HUDEP-2 (cell line): ENCODE data around the gene ABHD11.

Source experiments
- DNase-seq, 76 experiments: peaks; one replicate each; lab custom pipeline; 2025; ENCODE audit not compliant: unreplicated experiment in 76 of 76; lab: John Stamatoyannopoulos, UW

The ABHD11 gene, protein sequence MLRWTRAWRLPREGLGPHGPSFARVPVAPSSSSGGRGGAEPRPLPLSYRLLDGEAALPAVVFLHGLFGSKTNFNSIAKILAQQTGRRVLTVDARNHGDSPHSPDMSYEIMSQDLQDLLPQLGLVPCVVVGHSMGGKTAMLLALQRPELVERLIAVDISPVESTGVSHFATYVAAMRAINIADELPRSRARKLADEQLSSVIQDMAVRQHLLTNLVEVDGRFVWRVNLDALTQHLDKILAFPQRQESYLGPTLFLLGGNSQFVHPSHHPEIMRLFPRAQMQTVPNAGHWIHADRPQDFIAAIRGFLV

DNA sequence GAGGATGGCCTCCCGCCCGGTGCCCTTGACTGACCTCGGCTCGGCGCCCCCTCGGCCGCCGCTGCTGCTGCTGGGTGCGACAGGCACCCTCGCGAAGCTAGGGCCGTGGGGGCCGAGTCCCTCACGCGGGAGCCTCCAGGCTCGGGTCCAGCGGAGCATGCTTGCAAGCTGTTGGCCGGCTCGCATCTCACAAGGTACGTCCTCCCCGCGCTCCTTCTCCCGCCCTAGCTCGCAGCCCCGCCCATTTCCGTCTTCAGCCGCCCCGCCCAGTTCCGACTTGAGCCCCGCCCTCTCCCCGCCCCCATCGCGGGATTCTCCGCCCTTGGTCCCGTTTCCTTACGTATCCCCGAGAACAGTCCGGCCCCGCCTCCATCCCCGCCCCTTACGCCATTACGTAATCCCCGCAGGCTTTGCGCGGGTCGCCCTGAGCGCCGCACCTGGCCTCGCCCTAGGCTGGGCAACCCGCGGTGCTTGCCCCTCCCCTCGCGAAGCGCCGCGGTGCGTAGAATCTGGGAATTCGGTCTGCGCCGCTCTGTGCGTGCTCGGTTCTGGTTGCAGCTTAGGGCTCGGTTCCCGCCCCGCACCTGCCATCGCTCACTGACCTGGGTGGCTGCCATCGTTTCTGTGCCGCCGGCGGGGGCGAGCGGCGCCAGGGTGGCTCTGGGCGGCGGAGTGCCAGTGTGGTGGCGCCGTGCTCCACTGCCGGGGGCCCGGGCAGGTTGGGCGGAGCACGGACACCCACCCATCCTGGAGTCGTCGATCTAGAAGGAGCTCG lies at the start of gene ABHD11:
Gene ABHD11 (minus strand): TSS at position 191 of the 775 bp plus-strand sequence. CDS start 32 bp downstream, at position 159.
- DNase-seq: peak in 75 of 76 experiments; percentile 43 to 99 (median 94)

DNA sequence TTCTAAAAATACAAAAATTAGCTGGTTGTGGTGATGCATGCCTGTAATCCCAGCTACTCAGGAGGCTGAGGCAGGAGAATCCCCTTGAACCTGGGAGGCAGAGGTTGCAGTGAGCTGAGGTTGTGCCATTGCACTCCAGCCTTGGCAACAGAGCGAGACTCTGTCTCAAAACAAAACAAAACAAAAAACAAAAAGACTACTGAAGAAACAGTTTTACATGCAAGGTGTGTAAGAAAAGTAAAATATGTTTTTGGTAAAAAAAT lies 49.1 kb upstream of the ABHD11 start:
- peak in 1 of 76 experiments; percentile 23 for DNase-seq

DNA sequence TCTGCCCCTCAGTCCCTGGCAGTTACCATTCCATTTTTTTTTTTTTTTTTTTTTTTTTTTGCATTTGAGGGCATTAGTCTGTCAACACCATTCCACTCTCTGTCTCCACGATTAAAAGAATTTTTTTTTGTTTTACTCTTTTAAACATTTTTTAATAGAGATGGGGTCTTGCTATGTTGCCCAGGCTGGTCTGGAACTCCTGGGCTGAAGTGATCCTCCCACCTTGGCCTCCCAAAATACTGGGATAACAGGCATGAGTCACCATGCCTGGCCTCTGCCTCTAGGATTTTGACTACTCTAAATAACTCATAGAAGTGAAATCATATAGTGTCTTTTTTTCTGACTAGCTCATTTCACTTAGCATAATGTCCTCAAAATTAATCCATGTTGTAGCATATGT lies 48.0 kb upstream of the ABHD11 start:
- no peak for DNase-seq

DNA sequence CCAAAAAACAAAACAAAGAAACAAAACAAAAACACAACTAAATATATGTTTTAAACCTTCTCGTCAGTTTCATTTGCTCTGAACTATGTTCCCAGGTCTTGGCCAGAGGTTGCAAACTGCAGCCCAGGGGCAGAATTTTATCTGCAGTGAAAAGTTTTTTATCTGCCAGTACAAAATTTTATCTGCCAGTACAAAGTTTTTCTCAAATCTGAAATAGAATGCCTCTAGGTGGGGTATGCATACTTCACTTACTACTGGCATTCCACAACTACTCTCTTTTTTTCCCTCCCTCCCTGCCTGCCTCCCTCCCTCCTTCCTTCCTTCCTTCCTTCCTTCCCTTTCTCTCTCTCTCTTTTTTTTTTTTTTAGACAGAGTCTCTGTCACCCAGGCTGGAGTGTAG lies 40.9 kb upstream of the ABHD11 start:
- peak in 2 of 76 experiments; percentile 2 to 6 for DNase-seq

DNA sequence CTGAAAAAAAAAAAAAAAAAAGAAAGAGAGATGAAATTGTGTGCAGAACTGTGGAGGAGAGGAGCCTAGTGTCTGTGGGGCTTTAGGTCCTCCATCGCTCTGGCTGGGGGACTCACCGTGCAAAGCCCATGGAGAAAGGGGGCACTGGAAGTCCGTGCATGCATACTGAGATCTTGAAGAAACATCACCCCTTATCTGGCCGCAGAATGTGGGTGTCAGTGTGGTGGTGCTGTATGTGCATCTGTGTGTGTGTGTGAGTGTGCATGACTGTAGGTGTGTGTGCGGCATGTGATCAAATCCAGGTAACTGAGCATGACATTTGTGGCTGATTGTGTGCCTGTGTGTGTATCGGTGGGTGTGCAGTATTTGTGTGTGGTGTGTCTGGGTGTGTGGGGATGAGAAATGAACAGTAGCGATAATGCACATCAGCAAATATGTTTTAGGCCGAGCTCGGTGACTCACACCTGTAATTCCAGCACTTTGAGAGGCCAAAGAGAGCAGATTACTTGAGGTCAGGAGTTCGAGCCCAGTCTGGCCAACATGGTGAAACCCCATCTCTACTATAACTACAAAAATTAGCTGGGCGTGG lies 40.3 kb upstream of the ABHD11 start:
- no peak for DNase-seq

DNA sequence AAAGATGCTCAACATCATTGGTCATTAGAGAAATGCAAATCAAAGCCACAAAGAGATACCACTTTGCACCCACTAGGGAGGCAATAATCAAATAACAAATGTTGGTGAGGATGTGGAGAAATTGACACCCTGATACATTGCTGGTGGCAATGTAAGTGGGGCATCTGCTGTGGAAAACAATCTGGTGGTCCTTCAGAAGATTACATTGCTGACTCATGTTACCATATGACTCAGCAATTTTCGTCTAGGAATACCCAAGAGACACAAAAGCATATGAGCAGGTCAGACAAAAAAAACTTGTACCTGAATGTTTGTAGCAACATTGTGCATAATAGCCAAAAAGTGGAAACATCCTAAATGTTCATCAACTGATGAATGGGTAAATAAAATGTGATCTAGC lies 36.3 kb upstream of the ABHD11 start:
- peak in 10 of 76 experiments; percentile 6 to 44 (median 26) for DNase-seq

DNA sequence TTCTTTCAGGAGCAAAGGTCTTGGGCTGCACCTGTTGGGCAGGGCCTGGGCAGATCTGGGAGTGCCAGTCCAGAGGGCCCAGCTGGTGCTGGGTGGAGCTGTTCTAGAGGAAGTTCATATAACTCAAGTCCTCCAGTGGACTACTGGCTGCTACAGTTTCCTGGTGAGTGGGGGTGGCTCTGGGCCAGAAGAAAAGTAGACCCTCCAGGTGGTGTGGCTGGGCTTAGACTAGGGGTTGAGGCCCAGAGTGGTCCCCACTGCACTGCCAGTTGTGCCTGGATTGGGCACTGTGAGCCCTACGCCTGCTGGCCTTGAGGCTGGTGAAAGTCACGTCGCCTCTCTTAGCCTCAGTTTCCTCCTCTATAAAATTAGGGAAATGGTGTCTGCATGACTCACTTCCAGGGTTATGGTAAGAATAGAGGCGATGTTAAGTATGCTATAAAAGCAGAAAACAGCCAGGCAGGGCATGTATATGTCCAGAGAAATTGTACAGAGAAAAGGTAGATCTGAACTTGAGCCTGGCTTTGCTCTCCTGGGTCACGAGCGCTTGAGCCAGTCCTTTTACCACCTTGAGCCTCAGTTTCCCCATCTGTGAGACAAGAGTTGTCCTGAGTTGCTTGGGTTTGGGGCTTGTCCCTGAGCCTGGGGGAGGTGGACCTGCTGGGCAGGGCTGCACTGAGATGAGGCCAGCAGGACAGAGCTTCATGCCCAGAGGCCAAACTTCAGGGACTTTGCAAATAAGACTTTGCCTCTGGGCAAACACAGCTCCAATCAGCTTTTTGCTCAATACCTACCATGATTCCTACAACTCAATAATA lies 35.3 kb upstream of the ABHD11 start:
- DNase-seq: no peak

DNA sequence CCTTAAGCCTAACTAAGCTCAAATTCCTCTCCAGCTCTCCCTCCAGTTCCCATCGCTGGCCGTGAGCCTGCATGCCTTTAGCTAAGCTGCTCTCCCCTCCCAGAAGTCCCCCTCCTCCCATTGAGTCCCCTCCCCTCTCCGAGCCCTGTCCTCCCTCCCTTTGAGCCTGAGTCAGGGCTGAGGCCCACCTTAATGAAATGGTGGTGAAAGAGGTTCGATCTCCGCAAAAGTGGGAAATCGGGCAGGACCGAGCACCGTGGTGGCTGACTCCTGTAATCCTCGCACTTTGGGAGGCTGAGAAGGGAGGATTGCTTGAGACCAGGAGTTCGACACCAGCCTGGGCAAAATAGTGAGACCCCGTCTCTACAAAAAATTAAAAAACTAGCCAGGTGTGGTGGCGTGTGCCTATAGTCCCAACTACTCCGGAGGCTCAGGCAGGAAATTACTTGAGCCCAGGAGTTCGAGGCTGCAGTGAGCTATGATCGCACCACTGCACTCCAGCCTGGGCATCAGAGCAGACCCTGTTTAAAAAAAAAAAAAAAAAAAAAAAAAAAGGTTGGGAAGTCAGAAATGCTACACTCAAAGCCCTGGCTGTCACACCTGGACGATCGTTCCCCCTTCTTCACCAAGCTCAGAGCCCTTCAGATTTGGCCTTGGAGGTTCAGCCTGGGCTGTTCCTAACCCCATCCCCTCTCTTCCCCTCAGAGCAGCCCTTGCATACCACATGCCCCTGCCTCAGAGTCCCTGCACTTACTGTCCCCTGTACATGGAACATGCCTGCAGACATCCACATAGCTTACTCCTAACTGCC lies 32.5 kb upstream of the ABHD11 start:
- no peak for DNase-seq

DNA sequence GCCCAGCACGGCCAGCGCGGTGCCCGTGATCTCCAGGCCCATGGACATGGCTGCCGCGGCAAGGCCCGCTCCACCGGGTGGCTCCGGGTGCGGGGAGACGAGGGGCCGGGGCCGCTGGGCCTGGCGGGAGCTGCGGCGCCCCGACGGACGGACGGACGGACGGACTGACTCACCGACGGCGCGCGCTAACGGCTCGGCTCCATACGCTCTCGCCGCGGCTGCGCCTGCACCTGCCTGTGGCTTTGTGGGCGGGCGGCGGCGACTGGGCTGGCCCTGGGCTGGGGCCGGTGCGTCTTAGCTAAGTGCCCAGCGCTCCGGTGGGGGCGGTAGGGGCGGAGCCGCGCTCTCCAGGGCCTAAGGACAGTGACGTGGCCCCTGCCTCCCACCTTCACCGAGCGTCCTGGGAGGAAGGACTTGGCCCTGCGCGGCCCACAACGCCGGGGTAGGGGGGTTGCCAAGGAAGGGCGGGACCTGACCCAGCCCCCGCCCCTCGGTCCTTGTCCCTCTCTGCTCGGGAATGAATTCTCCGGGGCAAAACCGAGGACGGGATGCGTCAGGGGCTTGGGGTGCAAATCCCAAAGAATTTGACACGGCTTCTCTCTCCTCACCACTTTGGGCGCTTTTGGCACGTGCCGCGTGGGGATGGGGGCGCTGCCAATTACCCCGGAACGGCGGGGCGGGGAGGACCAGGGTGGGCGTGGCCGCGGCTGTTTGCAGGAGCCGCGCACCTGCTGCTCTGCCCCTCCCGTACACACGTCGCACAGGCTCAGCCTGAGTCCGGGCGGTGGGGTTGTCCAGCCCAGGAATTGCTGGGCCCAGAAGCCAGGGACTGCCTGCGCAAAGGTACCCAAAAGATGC lies 31.6 kb upstream of the ABHD11 start, which contains the start of gene CLDN3:
Gene CLDN3 (minus strand): TSS at position 269 of the 858 bp plus-strand sequence. CDS start 221 bp downstream, at position 48.
- peak in 33 of 76 experiments; percentile 4 to 52 (median 26) for DNase-seq

DNA sequence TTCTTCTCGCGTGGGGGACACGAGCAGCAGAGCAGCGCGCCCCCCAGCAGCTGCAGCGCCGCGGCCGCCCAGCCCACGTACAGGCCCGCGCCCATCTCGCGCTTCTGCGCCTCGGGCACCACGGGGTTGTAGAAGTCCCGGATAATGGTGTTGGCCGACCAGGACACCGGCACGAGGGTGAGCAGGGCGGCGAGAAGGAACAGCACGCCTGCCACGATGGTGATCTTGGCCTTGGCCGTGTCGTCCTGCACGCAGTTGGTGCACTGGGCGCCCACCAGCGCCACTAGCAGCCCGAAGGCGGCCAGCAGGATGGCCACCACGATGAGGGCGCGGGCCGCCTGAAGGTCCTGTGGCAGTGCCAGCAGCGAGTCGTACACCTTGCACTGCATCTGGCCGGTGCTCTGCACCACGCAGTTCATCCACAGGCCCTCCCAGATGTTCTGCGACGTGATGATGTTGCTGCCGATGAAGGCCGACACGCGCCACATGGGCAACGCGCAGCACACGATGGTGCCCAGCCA lies 30.9 kb upstream of the ABHD11 start:
- DNase-seq: no peak

DNA sequence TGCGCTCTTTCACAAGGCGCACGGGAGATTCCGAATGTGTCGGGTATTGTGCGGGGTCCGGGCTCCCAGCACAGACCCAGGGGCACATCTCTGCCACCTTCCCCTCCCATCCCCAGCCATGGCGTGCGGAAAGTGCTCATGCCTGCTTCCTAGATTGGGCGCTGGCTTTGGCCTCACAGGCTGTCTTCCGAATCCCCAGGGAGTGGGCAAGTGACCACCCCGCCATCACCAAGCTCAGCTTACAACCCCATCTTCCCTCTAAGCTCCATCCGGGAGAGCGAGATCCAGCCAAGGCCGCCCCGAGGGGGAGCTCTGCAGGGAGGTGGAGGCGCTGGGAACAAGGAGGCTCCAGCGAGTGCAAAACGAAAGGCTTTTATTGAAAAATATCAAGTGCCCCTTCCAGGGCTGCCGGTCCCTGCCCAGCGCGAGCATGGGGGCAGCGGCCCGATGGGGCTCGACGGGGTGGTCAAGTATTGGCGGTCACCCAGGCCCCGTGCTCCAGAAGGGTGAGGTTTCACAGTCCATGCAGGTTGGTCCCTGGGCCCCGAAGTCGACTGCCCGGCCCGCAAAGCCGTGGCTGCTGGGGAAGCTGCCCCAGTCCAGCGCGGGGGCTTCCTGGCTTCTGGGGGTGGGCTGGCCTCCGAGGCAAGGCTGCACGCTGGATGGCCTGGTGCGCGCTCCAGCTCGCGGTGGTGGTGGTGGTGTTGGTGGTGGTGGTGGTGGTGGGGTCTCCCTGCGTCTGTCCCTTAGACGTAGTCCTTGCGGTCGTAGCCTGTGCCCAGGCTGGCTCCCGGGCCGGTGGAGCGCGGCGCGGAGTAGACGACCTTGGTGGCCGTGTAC lies 30.3 kb upstream of the ABHD11 start:
- DNase-seq: no peak

DNA sequence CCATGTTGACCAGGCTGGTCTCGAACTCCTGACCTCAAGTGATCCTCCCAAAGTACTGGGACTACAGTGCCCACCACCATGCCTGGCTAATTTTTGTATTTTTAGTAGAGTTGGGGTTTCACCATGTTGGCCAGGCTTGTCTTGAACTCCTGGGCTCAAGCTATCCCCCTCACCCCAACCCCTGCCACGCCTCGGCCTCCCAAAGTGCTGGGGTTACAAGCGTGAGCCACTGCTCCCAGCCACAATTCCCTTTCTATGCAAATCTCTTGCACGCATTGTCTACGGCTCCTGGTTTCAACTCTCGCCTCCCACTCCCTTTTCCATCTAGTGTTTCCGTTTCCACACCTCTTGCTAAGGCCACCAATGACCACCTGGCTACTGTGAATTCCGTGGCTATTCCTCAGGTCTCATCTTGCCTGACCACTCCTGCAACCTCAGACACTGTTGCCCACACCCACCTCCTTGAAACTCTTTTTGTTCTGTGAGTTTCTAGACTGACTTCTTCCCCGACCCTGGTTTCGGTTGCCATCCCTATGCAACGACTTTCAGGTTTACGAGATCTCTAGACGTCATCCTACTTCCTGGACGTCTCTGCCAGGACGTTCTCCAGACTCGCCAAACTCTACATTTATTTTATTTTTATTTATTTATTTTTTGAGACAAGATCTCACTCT lies 28.1 kb upstream of the ABHD11 start:
- DNase-seq: no peak

DNA sequence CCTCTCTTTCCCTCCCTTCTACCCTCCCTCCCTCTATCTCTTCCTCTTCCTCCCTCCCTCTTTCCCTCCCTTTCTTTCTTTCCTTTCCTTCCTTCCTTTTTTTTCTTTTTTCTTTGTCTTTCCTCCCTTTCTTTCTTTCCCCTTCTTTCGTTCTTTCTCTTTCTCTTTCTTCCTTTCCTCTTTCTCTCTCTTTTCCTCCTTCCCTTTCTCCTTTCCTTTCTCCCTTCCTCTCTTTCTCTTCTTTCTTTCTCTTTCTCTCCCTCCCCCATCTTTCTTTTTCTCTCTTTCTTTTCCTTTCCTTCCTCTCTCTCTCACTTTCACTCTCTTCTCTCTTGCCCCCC lies 24.0 kb upstream of the ABHD11 start:
- DNase-seq: no peak

DNA sequence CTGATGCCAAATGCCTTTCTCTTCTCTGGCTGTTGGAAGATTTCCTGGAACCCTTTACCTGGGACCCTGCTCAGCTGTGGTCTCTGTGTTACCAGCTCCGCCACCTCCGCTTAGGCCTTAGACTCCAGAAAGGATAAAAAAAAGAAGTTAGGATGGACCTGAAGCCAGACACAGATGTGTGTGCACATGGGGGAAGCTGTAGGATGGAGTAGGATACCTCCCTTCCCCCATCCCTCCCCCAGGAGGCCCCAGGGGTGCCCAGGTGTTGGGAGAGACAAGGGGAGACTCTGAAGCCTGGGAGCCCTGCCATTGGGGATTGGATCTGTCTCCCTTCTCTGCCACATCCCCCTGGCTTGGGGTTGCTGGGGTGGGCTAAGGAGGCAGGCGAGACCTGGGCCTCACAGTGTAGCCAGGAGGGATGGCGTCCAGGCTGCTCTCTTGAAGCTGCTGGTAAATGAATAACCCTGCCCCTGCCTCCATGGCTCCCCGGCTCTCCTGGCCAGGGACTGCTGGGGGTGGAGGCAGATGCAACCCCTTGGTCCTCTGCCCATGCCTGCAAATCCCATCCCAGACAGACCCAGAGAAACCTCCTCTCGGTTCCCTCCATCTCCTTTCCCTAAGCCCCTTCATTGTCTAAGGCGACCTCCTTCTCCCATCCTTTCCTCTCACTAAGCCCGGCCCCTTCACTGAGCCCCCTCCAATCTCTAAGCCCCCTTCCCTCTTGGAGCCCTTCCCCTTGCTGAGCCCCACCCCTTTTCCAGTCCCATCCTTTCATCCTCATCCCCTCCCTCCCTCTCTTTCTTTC lies 23.5 kb upstream of the ABHD11 start:
- DNase-seq: no peak

DNA sequence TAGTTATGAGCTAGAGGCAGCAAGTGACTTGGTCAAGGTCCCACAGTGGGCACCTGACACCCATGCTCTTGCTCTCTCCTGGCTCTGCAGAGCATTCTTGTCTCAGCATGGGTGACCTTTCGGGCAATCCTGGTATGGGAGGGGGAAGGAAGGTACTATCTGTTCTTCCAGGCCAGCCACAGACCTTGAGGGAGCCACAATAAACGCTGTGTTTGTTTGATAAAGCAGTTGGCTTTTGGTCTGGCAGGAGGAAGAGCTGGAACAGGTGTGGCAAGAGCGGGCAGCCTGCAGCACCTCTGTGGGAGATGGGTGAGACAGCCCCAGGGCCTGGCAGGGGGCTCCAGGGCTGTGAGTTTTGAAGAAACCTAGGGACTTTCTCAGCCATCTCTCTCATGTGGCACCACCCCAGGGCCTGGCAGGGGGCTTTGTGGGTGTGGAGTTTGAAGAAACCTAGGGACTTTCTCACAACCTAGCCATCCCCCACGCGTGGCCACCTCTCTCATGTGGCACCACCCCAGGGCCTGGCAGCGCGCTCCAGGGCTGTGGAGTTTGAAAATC lies 20.1 kb upstream of the ABHD11 start:
- peak in 65 of 76 experiments; percentile 4 to 82 (median 42) for DNase-seq
